ENCODE data around the gene IGIP. TPM values are rescaled to one million over a fixed set of nuclear protein-coding genes. Genes with fewer than 3 reads are reported as not detected.

Gene IGIP
- total and polyA plus RNA-seq, 2 donors (not counting 3 experiments of a cell fraction or from before 2014, with no cell fraction given), result 0.86 to 3.3 TPM

GRCh38 chr5:140166911-140167310 is 41.2 kb downstream of the IGIP start:
- Histone ChIP-seq H3K4me2 (ENCODE audit: insufficient read depth, low read length) (no peak overlapping the region), H3K27ac (ENCODE audit: insufficient read depth, low read depth, low read length) (no peak overlapping the region), H3K79me2 (ENCODE audit: control insufficient read depth, insufficient read depth, low read length) (no peaks in the 10 kb centered on the region), H3K4me3 (replicated peaks in 1 of 3; ENCODE audit: insufficient read depth in 1 of 3, low read depth in 1 of 3, low read length in 3 of 3) (no peak overlapping the region), H3K4me1 (ENCODE audit: control insufficient read depth, extremely low read depth, insufficient read depth, low read length) (no peaks in the 10 kb centered on the region), H3K9ac (replicated peaks; ENCODE audit: extremely low read depth, insufficient read depth, low read length) (no peak overlapping the region), H3K36me3 (ENCODE audit: control insufficient read depth in 2 of 2, extremely low read depth in 1 of 2, insufficient read depth in 2 of 2, low read length in 2 of 2) (no peaks in the 10 kb centered on the region), H2AFZ (ENCODE audit: low read depth, low read length) (no peak overlapping the region), H3K9me3 (replicated peaks; ENCODE audit: control insufficient read depth, insufficient read depth, low read length) (no peaks in the 10 kb centered on the region), H3K27me3 (ENCODE audit: control insufficient read depth in 2 of 2, insufficient read depth in 2 of 2, low read length in 2 of 2) (no peaks in the 10 kb centered on the region), H4K20me1 (replicated peaks; ENCODE audit: control insufficient read depth, extremely low read depth, insufficient read depth, low read length) (no peaks in the 10 kb centered on the region), H3K9me1 (replicated peaks; ENCODE audit: control insufficient read depth, extremely low read depth, insufficient read depth, low read length) (no peaks in the 10 kb centered on the region)
- BruUV-seq (replicated peaks), result no TSS peak
- FAIRE-seq (no peak), DNase-seq (ENCODE audit: low read depth, low spot score) (no peak)
- intact Hi-C loops (cut with micrococcal nuclease), result no loop called here
- dilution Hi-C loops (cut with MboI; ENCODE audit: extremely low pct_ligation_motif_present, low sequenced_read_pairs), result no loop called here
- POLR2A ChIA-PET, result interaction anchor here (1.2 kb wide), 1 partner anchor 8 kb away, joined by 4 read pairs; the partner anchor contains the start of gene CYSTM1
- TF ChIP-seq CTCF (IDR thresholded peaks at IDR 0.05; ENCODE audit: extremely low read depth in 1 of 2, insufficient read depth in 1 of 2, low read depth in 1 of 2, low read length in 2 of 2), result no peak
- no peak for TF ChIP-seq JUN (IDR thresholded peaks at IDR 0.05; ENCODE audit: borderline replicate concordance, insufficient read depth, insufficient read length, low read depth)
- TF ChIP-seq GATA2 (IDR thresholded peaks at IDR 0.05; ENCODE audit: insufficient read depth, insufficient read length, low read depth, low read length), result no peak
- TF ChIP-seq POLR2AphosphoS5 (IDR thresholded peaks at IDR 0.05; ENCODE audit: insufficient read depth, low read depth, low read length), result no peak
- TF ChIP-seq POLR2A (IDR thresholded peaks at IDR 0.05; ENCODE audit: low read depth, low read length), result no peak
- TF ChIP-seq MYC (IDR thresholded peaks at IDR 0.05; ENCODE audit: low read depth, low read length), result no peak
- no peak for TF ChIP-seq FOS (IDR thresholded peaks at IDR 0.05; ENCODE audit: borderline replicate concordance, insufficient read depth, low read length)
- TF ChIP-seq EZH2 (IDR thresholded peaks at IDR 0.05; ENCODE audit: borderline replicate concordance, low read depth, low read length, severe bottlenecking), result no peak
- TF ChIP-seq, protein P1, sequence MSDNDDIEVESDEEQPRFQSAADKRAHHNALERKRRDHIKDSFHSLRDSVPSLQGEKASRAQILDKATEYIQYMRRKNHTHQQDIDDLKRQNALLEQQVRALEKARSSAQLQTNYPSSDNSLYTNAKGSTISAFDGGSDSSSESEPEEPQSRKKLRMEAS (IDR thresholded peaks at IDR 0.05; ENCODE audit: insufficient read depth, insufficient read length), result no peak
- CTCF ChIA-PET, result no interaction called here

Data from endothelial cell of umbilical vein (primary cell).